Stimulated activated CD4-positive, alpha-beta T cell treated with anti-CD3 and anti-CD28 coated beads, Interleukin-1b, Interleukin-23, amount 100 ng/mL, for 48 hours (primary cell): ENCODE data around the gene TREML1.

Experiments used
- DNase-seq: peaks from one replicate; pipeline ENCODE4 v3.0.0-alpha.2; 2020

TREML1 gene

DNA sequence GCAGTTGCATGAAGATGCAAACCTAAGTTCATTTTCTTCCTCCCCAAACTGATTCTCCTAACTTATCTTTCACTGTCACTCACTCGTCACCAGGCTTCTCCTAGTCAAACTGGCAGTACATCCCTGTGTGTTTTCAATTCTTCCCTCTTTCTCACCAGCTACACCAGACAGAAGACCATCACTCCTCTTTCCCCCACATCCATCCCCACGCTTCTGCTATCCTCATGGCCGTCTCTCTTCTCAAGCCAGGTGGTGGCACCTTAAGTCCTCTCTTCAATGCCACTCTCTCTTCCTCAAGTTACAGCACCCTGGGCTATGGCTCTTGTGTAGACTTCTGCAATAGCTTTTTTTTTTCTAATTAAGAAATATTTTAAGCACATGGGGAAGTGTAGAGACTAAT lies 23.1 kb upstream of the TREML1 start:
- no peak for DNase-seq

DNA sequence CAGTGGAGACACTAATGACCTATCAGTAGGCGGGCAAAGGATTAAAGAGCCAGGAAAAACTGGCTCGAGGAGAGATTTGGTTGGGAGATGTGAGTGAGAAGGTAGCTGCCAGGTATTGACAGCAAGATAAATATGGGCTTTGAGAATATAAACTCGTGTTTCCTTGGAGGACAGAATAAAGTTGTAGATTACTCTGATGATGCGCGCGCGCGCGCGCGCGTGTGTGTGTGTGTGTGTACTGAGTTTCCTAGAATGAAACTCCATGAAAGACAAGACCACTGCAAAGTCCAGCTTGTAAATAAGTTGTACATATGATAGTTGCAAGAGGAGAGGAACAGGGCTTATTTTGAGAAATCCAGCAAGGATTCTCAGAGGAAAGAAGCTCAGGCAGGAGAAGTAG lies 22.0 kb upstream of the TREML1 start:
- DNase-seq = no peak

DNA sequence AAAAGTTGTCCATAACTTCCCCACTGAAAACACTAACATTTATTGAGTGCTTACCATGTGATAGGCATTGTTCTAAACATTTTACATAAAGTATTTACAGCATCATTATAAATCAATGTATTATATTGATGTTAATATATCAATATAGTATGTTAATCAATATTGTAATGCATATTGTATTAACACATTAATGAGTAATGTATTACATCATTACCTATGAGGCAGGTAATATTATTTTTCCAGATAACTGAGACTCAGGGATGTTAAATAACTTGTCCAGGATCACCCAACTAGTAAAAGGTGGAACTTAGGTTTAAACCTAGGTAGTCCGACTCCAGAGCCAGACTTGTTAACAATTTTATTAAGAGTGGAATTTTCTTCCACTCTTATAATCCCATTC lies 20.9 kb upstream of the TREML1 start:
- no peak for DNase-seq

DNA sequence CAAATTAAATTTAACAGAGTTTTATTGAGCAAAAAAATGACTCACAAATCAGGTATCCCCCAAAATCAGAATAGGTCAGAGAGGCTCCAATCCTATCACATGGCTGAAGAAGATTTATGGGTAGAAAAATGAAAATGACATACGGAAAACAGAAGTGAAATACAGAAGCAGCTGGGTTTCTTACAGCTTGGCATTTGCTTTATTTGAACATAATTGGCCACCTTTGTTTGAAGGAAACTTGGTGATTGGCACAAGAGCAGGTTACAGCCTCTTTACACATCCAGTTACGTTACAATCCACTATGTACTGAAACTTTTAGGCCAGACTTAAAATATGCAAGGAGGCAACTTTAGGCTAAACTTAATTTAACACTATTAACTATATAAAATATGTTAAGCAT lies 20.5 kb upstream of the TREML1 start:
- no peak for DNase-seq

DNA sequence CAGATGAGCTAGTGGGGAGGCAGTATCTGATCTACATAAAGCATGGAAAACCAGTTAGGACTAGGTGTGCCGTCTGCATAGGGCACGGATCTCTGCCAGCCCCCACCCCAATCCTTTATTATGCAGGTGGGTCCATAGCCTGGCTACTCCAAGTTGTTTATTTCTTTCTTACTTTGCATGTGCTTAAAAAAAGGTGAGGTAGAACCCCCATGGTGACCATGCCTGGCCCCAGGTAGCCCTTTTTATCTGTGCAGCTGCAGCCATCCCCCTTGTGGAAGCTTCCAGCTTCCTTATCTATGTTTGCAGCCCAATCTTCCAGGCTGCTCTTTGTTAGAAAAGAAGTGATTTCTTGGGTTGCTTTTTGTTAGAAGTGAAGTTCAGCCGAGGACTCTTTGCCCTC lies 17.8 kb upstream of the TREML1 start:
- DNase-seq = no peak

DNA sequence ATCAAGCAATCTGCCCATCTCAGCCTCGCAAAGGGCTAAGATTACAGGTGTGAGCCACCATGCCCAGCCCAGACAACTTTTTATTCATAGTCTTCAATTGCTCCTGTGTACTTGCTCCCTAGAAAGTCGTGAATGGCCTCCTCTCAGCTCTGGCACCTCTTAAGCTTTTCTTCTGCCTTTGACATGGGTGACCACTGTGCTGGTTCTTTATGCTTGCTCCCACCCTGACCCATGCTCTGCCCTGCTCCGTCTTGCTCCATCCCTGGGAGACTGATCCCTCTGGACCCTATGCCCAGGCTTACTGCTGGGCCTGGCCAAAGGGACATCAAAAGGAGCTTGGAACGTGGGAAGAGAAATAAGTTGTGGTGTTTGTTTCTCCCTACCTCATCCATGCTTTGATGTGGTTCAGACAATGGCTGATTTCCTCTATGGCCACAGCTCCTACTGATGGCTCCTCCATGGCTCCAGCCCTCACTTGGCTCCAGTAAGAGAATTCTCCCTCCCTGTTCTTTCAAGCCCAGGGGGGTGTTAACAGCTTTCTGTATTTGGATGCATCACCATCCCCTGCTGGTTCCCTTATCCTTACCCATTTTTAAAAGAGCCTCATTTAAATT lies 16.5 kb upstream of the TREML1 start:
- DNase-seq = no peak

DNA sequence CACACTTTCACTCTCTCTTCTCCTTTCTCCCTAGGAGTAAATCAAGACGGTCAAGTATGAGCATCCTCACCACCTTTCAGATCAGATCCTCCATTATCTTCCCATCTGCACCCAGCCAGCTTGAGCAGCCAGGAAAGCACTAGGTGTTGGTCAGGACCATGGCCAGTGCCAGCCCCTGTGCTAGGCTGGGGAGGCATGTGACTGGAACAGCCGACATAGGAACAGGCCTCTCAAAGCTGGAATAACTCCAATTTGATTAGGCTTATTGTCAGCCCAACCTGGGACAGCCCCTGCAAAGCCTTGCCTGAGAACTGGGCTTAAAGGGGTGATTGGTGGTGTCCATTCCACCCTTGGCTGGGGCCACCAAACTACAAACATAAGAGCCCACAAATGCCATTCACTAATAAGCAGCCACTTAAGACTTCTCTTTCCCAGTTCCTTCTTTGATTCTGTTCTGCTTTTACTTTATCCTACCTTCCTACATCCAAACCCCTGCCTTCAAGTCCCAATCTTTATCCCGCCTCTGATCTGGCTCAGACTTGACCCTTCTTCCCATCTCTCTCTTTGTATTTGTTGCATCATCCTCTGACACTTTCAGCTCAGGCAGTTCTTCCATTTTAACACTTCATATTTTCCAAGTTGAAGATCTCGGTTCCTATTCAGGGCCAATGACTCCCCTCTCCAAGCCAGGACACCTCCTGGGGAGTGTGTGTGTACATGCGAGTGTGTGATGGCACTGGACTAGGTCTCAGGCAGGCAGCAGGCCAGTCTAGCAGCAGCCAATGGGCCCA lies 13.2 kb upstream of the TREML1 start:
- no peak for DNase-seq

DNA sequence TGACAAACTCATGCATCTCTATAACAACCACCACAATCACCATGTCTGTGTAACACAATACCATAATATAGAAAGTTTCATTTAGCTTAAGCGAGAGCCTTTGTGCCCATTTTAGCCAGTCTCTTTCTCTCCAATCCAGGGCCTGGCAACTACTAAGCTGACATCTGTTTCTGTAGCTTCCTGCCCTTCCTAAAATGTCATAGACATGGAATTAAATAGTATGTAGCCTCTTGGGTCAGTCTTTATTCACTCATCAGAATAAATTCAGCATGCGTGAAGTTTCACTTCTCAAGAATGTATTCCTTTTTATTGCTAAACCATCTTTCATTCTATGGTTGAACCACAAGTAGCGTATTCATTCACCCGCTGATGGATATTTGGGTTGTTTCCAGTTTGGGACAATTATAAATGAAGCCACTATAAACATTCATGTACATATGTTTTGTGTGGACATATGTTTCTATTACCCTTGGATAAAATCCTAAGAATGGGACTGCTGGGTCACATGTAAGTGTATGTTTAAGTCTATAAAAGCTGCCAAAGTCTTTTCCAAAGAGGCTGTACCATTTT lies 10.5 kb upstream of the TREML1 start:
- DNase-seq = no peak

DNA sequence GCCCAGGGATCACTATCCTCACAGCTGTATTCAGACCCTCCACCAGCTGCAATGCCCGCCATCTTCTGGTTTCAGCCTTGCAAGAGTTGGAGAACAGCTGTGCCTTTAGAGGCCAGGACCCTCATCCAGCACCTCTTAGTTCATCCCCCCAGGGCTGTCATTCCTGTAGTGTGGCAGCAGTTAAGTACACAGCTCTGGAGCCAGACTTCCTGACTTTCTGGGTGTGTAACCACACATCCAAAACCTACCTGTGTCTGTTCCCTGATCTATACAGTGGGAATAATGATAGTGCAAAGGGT lies 9.2 kb upstream of the TREML1 start:
- DNase-seq = no peak

DNA sequence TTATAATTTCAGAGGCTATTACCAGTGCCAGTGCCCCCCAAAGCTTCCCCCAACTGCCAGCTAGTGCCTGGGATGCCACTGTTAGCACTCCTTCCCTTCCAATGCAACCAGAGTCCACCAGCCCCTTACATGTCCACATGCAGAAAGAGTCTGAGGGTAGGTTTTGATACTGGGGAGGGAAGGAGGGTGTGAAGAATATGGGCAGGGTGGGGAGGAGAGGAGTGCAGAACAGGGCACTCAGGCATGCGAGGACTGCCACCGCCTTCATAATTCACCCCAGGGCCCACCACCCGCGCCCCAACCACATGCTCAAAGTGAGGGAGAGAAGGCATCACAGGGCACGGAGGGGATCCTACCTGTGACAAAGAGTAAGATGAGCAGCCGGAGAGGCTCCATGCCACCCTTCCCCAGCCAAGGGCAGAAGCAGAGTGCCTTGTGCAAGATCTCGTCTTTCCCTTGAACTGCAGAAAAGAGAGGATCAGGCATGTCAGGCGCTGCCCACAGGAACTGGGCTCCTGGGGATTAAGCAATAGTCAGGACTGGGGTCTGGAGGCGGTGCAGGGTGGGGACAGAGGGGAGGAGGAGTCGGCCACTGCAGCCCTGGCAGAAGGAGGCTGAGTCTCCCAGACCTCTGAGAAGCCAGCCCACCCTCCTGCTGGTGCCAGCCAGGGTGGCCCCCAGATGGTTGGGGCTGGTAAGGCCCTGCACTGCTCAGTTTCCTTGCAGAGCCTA lies 8.7 kb upstream of the TREML1 start, which contains the start of gene TREM2:
TREM2 (minus strand) TSS at position 430 of the 732 bp plus-strand sequence; CDS start at position 396, 34 bp downstream.
- no peak for DNase-seq

DNA sequence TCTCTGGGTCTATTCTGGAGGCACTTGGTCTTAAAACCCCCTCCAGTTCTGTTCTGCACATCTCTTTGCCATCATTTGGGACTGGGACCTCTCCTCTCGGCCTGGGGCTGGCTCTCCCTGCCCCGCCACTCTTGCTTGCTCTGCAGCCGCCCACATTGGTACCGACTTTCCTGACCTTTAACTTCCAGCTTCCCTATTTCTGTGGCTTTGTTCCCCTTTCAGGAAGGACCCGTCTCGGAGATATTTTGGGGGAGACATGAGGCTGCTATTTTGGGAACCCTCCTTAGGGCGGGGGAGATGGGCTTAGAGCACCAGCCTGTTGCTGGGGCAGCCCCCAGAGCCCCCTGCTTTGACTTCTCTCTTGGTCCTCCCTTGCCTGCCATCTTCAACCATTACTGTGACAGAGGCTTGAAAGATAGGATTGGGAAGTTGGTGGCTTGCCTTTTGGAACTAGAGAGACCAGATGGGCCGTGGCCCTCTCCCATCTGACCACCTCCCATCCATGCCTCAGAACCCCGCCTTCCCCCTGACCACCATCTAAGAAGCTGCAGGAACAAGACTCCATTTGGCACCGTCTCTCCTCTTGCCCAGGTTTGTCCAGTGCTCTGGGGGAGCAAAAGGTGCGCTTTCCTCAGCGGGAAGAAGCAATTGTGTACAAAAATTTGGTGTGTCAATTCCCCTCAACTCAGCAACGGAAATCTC lies 7.9 kb upstream of the TREML1 start:
- no peak for DNase-seq

DNA sequence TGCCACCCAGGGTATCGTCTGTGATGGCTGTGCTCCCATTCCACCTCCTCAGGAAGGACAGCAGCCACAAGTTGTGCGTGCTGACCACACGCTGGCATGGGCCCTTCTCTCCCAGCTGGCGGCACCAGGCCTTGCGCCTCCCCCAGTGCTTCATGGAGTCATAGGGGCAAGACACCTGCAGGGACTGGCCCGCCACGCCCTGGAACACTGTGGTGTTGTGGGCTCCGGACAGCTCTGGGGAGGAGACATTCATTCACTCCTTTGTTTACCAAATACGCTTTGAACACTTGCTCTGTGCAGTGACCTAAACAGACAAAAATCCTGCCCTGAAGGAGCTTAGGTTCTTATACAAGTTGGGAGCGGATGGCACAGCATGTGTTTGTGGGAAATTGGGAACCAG lies 7.2 kb upstream of the TREML1 start:
- no peak for DNase-seq

DNA sequence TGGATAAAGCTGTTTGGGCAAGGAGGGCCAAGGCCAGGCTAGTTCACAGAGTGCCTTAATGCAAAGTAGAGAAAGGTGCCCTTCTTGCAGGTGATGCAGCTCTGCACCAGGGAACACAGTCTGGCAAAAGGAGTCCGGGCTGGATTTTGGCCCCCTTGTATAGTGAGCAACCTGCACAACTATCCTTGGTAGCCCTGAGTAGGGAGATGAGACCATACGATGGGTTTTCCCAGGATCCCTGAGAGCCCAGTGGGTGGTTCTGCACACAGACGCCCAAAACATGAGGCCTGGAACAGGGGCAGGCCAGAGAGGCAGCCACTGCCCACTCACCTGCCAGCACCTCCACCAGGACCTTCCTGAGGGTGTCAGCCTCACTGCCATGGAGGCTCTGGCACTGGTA lies 6.8 kb upstream of the TREML1 start:
- no peak for DNase-seq

DNA sequence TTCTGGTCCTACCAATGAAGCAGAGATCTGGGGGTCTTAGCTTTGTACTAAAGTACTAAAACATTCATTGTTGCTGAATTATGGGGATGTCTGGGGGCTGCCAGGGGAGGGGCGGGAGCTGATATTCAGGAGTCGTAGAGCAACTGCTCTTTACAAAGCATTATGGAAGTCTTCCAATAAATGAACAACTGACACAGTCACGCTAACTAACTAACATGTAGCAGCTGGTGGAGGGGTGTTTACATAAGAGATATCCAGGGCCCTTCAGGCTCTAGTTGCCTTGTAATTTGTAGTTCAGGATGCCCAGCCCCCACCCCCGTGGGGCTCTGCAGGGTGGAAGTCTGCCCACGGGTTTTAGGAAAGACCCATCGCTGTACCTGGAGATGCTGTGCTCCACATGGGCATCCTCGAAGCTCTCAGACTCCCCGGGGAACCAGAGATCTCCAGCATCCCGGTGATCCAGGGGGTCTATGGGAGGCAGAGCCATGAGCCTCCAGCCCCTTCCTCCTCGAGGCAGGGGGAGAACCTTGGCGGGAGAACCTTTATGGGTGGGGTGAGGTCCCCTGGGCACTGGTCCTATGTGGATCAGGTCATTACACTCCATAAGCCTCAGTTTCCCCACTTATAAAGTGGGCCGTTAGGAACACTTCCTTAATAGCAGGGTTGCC lies 5.4 kb upstream of the TREML1 start:
- no peak for DNase-seq

DNA sequence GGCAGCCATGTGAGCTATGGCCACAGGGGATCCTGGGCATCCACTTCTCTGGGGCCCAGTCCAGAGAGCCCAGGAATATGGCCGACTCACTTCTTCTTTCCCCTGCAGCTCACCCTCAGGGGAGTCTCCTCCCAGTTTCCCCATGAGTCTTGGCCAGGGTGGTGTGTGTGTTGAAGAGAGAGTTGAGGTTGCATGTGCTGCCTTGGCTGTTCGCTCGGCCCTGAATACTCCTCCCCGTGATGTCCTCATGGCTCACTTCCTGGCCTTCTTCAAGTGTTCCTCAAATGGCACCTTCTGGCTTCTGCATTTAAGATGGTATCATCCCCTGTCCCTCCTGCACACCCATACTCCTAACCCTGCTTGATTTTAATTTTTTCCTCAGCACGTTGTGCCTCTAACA lies 3.2 kb upstream of the TREML1 start:
- DNase-seq = no peak

DNA sequence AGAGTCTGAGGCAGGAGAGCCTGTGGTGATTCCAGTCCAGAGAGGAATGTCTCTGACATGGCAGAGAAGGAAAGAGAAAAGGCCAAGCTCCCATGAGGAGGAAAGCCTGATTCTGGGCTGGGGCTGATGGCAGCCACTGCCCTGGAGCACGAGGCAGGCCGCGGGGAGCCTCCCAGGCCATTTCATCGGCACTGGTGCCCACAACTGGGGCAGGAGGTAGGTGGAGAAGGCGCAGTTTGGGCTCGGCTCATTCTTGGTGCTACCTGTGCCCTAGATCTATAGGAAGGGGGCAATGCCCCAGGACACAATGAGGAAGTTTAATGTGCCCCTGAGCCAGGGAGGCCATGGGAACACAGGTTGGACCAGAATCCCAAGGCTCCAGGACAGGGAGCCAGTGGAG lies 2.6 kb upstream of the TREML1 start:
- DNase-seq = no peak

DNA sequence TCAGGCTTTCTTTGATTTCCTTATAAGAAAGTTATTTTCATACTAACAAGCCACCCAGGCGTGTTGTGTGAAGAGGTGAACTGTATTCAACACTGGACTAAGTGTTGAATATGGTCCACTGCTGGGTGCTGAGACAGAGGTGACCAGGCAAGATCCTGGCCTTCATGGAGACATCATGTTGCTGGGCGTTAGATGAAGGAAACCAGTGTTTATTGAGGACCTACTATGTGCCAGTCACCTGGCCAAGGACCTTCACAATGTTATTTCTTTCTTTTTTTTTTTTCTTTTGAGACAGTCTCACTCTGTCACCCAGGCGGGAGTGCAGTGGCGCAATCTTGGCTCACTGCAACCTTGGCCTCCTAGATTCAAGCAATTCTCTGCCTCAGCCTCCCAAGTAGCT lies 1.9 kb upstream of the TREML1 start:
- no peak for DNase-seq

DNA sequence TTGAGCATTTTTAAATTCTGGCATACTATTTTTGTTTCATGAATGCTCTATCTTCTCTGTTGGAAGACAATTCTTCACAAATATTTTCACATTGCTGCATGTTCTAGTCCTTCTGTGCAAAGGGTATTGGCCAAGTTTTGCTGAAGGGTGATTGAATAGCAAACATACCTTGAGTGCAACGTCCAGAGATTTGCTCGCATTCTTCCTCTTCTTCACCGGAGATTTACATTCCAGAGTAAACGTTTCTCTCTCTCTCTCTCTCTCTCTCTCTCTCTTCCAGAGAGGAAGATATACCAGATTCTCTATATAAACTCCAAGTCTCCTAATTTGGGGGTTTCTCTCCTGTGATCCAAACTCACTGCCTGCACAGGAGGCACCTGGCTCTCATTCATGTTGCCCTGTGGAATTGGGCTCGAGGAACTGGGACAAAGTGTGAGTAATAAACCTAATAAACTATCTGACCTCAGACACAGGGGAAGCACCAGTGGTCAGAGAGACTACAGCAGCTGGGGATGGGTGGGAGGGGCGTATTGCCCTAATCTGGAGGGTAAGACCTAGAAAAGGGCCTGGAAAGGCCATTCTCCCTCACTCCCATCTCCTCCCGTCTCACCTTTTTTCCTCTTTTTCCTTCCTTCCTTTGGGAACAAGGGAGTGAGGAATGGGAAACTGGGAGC lies 1.1 kb upstream of the TREML1 start:
- no peak for DNase-seq

DNA sequence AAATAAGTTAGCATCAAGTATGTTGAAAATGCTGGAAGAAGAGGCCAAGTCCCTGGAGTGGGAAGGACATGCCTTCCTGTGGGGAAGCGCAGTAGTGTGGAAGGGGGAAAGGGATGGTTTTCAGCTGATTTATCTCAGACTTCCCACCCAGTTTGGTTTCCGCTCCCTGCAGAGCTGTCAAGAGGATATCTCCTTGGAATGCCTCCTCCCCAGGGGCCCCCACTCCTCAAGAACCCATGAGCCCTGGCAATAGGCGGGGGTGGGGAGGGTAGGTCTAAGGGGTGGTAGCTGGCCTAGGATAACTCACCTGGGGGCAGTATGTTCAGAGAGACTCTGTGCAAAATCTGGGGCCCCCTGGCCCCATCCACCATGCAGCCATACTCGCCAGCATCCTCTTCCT lies 696 bp downstream of the TREML1 start:
- DNase-seq = no peak

DNA sequence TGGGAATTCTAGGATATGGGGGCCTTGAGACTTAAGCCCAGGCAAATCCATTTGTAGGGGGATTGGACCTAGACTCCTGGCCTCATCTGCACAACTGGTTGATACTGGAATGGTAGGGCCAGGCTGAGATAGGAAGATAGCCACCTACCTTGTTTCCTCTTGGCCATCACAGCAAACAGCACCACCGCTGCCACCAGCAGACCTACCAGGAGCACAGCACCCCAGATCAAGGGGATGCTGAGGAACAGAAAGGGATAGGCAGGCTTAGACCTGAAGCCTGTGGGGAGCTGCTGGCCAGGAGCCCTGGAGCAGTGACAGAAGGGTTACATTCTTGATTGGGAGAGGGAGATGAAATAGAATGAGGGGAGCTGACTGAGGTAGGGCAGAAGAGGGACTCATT lies 3.5 kb downstream of the TREML1 start:
- no peak for DNase-seq

DNA sequence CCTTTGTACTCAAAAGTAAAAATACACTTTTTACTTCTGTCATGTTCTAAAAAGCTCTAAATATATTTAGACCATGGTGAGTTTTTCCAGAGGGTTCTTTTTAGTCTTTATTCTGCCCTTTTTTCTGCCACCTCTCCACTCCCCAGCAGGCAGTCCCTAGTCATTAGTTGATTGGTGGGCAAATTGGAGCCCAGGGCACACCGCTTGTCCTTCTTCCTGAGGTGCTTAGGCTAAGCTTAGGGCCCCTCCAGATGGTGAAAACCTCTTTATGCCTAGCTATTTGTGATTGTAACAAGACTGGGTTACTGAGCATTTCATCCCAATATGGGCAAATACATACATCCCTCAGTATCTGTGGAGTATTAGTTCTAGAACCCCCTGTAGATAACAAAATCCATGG lies 6.2 kb downstream of the TREML1 start:
- no peak for DNase-seq

DNA sequence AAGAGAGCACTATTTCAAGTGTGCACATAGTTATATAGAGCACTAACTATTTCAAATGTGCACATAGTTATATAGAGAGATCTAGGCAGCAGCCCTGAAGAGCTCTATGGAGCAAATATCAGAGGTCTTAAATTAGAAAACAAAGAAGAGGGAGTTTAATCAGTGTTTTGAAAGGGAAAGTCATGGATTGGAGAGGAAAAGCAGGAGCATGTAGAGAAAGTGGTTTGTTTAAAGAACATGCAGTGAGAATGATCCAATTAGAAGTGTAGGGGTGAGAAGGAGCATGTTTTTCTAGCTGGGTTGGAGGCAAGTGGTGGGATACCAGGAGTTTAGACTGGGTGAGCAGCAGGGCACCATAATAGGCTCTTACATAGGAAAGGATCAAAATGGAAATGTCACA lies 17.2 kb downstream of the TREML1 start:
- DNase-seq = no peak
